HS-5 (cell line): ENCODE data around the gene CIDEC.

Source experiments
- DNase-seq: peaks from one replicate; pipeline ENCODE4 v3.0.0-alpha.2; 2012; ENCODE audit warnings: low read depth

CIDEC gene

GRCh38 chr3:9846231-9846630, 33.8 kb downstream of the CIDEC start:
- DNase-seq: no peak

- DNase-seq: peak; percentile 81
Measured at GRCh38 chr3:9843715-9844438, 36.2 kb downstream of the CIDEC start, which contains the start of gene RPUSD3. Gene RPUSD3, minus strand, starts transcription at chr3:9844008. Its CDS starts 18 bp downstream, at chr3:9843990.

- no peak for DNase-seq
Measured at GRCh38 chr3:9841015-9841414, 39.0 kb downstream of the CIDEC start.

- no peak for DNase-seq
Measured at GRCh38 chr3:9838856-9839255, 41.2 kb downstream of the CIDEC start.

GRCh38 chr3:9837701-9838582, 42.1 kb downstream of the CIDEC start:
- no peak for DNase-seq

- no peak for DNase-seq
Measured at GRCh38 chr3:9834520-9835380, 45.3 kb downstream of the CIDEC start.

GRCh38 chr3:9833078-9833477, 47.0 kb downstream of the CIDEC start:
- no peak for DNase-seq

- DNase-seq: no peak
Measured at GRCh38 chr3:9831253-9831652, 48.8 kb downstream of the CIDEC start.

- no peak for DNase-seq
Measured at GRCh38 chr3:9828801-9829755, 51.0 kb downstream of the CIDEC start.

GRCh38 chr3:9826815-9827573, 53.1 kb downstream of the CIDEC start:
- DNase-seq: no peak

- DNase-seq: no peak
Measured at GRCh38 chr3:9825451-9826040, 54.5 kb downstream of the CIDEC start.

GRCh38 chr3:9820946-9821345, 59.1 kb downstream of the CIDEC start:
- DNase-seq: no peak

- no peak for DNase-seq
Measured at GRCh38 chr3:9820543-9820942, 59.5 kb downstream of the CIDEC start.

GRCh38 chr3:9818666-9819335, 61.3 kb downstream of the CIDEC start:
- DNase-seq: no peak

GRCh38 chr3:9817436-9817835, 62.6 kb downstream of the CIDEC start:
- no peak for DNase-seq
